ENCODE data around the gene TST.

Gene TST

GRCh38 chr22:36979016-36979910 lies 40.0 kb downstream of the TST start:
- no peak for DNase-seq

- peak; percentile 89 for DNase-seq
Measured at GRCh38 chr22:36977947-36978660, 41.1 kb downstream of the TST start.

- DNase-seq = peak; percentile 83
Measured at GRCh38 chr22:36977401-36977861, 41.8 kb downstream of the TST start.

DNA sequence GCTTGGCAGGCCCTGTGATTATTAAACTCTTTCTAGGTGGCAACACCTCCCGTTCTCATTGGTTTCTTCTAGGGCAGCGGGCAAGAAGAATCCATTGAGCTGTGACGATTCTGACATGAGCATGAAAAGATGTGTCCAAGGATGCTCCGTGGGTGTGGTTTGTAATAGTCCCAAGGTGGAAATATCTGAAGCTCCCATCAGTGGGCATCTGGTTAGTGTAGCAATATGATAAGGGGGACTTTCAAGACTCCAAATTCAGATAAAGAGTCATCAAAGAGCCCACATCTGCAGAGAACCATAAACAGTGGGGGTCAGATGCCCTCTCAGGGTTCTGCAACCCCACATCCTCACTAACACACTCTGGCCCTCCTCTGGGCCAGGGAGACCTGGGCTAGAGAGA lies 42.6 kb downstream of the TST start:
- no peak for DNase-seq

DNA sequence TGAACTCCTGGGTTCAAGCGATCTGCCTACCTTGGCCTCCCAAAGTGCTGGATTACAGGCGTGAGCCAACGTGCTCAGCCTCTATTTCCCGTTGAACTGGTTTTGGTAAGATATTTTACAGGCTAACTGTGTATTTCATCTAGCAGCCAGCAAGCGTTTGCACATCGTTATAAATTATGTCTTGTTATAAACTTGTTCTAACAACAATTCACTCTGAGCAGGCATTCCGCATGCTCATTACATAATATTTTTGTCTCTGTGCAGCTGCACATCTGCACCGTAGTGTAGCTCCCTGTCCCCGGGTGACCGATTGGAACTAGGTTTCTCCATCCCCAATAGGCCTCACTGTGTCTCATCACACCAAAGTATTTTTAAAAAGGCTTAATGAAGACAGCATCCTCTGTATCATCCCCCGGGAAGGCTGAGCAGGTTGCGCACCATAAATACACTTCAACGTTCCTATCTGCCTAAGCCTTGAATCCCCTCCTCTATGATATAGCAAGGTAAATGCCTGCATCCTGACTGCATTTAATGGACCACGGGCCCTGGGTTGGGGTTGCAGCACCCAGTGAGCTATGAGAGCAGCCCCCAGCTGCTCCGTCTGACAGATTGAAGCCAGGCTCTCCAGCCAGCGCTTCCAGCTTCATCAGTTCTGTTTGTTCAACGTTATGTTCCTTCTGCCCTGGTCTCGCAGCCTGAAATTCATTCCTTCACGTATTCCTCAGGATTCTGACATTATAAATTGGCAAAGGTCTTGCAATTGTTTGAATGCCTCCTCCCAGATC lies 47.7 kb downstream of the TST start:
- DNase-seq = no peak

GRCh38 chr22:36968249-36968964 lies 50.8 kb downstream of the TST start:
- DNase-seq = no peak

GRCh38 chr22:36966851-36967540 lies 52.3 kb downstream of the TST start:
- no peak for DNase-seq

GRCh38 chr22:36965696-36966095 lies 53.6 kb downstream of the TST start:
- DNase-seq = no peak

DNA sequence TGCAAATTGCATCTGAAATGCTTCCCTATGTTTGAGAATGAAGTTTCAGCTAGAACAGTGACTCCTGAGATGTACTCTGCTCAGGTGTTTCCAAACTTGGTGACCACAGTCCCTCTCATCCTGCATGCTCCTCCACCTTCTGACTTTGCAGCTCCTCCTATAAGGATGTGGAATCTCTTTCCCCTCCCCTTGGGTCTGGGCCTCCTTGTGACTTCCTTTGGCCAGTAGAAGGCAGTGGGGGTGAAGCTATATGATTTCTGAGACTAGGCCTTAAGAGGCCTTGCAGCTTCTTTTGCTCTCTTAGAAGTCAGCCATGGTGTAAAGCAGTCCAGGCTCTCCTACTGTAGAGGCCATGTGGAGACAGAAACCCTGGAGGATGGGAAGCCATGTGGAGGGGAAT lies 55.1 kb downstream of the TST start:
- no peak for DNase-seq

GRCh38 chr22:36963302-36963701 lies 55.9 kb downstream of the TST start:
- DNase-seq = no peak

DNA sequence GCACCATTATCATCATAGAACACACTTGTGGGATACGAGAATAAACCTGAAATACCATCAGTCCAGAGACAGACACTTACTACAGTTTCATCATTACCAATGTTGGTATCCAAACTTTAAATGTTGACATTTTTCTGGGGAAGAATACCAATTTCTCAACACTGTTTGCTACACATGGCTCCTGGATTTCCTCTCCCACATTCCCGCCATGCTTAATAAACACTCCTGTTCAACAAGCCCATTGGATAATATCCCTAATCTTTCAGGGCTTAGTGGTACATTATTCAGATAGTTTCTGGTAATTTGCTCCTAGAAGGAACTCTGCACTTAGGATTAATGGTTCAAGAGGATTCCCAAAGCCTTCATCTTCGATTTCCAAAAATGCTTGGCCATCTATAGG lies 57.6 kb downstream of the TST start:
- DNase-seq = no peak

All from CD4-positive, alpha-beta T cell treated with Interleukin-21 for 1 hour (primary cell).